SH-SY5Y (cell line): Measurements from ENCODE around the gene PIK3AP1.

Experiments
- GATA2 ChIP-seq: IDR thresholded peaks from 2 replicates; pipeline ENCODE4 v1.6.1; 2011; ENCODE audit warnings: mild to moderate bottlenecking, low read depth, low read length
- GATA3 ChIP-seq: IDR thresholded peaks from 2 replicates; pipeline ENCODE4 v1.6.1; 2011; ENCODE audit warnings: low read depth, mild to moderate bottlenecking, low read length, moderate library complexity

DNA sequence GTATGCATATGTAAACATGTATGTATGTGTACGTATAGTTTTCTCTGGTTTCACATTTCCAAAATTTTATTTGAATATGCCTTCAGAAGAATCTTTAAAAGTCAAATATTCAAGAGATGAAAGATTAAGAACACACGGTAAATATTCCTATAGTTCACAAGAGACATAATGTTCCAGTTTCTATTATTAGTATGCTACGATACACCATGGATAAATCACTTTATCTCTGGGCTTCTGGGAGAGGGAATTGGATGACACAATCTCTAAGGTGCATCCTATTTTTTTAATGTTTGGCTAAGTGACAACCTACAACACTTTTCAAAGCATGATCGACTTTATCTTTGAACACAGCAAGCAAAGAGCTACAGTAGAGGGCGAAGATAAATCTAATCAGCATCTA, 147.3 kb downstream of the PIK3AP1 start:
- TF ChIP-seq GATA3 (no peak), GATA2 (no peak)
